Peyer's patch (tissue), 4 donors: ENCODE results near the gene SNX20.

Experiments
- POLR2A ChIP-seq, 2 donors: fragments of 450-650 bp; IDR thresholded peaks; one replicate each; pipeline ENCODE4 v1.5.1; 2017; ENCODE audit warnings: antibody characterized with exemption in 2 of 2, mild to moderate bottlenecking in 2 of 2, moderate library complexity in 2 of 2
- TF ChIP-seq, protein P1 (sequence below), 6 experiments: fragments of 450-650 bp in 4 of 6; fragments of 200-600 bp in 2 of 6; sonication (generic) in 1 of 6; IDR thresholded peaks; one replicate each; pipeline ENCODE4 v1.5.1; 2017 to 2019; ENCODE audit warnings: antibody characterized with exemption in 6 of 6, mild to moderate bottlenecking in 3 of 6, moderate library complexity in 1 of 6

DNA sequence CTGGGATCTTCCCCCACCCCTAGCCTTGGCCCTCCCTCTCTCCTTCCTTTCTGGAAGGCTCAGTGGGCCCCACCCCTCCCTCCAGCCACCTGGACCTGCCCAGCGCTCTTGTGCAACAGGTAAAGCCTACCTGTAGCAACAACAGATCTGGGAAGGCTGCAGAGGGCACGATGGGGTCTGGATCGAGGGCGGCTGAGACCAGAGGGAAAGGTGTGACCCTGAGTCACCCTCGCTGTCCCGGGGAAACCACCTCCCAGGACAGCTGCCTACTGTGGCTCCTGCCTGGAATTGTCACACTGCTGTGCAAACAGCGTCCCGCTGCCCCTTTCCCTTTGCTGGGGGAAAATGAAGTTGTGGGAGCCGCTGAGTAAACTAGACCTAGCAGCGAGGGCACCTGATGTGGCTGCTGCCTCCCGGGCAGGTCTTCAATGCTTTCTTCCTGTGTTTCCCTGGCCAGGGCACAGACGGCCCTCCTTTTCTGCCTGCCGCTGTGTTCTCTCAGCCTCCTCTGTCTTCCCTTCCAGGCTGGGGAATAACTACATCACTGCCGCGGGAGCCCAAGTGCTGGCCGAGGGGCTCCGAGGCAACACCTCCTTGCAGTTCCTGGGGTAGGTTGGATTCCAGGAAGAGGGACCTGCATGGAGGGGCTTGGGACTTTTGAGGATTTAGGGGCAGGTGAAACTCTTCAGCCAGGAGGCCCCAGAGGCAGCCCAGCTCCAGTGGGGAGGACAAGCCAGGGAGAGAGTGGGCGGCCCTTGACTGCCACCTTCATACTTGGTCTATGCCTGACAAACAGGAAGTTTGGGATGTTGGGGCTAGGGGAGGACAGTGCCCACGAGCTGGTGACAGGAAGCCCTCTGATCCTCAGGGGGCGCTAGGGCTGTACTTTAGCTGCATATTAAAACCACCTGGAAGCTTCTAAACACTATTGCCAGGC, 38.6 kb upstream of the SNX20 start:
- TF ChIP-seq, protein P1, sequence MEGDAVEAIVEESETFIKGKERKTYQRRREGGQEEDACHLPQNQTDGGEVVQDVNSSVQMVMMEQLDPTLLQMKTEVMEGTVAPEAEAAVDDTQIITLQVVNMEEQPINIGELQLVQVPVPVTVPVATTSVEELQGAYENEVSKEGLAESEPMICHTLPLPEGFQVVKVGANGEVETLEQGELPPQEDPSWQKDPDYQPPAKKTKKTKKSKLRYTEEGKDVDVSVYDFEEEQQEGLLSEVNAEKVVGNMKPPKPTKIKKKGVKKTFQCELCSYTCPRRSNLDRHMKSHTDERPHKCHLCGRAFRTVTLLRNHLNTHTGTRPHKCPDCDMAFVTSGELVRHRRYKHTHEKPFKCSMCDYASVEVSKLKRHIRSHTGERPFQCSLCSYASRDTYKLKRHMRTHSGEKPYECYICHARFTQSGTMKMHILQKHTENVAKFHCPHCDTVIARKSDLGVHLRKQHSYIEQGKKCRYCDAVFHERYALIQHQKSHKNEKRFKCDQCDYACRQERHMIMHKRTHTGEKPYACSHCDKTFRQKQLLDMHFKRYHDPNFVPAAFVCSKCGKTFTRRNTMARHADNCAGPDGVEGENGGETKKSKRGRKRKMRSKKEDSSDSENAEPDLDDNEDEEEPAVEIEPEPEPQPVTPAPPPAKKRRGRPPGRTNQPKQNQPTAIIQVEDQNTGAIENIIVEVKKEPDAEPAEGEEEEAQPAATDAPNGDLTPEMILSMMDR (IDR thresholded peaks at IDR 0.05): no peak
- TF ChIP-seq POLR2A (IDR thresholded peaks at IDR 0.05): no peak
